Heart left ventricle (tissue), 13 donors: ENCODE data around the gene NCOA1.

Experiments
- POLR2A ChIP-seq, 2 donors: fragments of 450-650 bp; IDR thresholded peaks; one replicate each; pipeline ENCODE4 v1.6.1; 2017; ENCODE audit warnings: antibody characterized with exemption in 2 of 2, mild to moderate bottlenecking in 2 of 2, moderate library complexity in 2 of 2
- TF ChIP-seq, protein P1 (sequence below), 12 donors: fragments of 200-600 bp; sonication (generic) in 4 of 12; IDR thresholded peaks; one replicate each; pipeline versions ENCODE4 v1.5.0 to v1.8.0; 2018 to 2022; ENCODE audit warnings: antibody characterized with exemption in 12 of 12, mild to moderate bottlenecking in 5 of 12
- donor health status: ischemic (EF 13 %, LVEDD 7.1; RV severe dilation, severe dysfunction).
- donor health status: DM: no; HTN: yes; CAD: no.
- donor health status: DM: no; HTN: no; CAD: no.
- donor health status: ischemic (EF 25% LVEDD 6.9; RV normal size, moderate dysfunction).
- donor health status: ischemic (EF 25% LVEDD 5.7; RV mildly dilated, moderate dysfunction).
- donor health status: ischemic (EF 35%, LVEDD 5.7; RV mildly dilated, moderate dysfunction).
- donor health status: nonischemic (EF 11% LVEDD 7.7; RV severe dilation, severe dysfunction).
- donor health status: DM: yes; HTN: yes; CAD: no.
- donor health status: PGD.
- donor health status: ischemic (EF 29% LVEDD 5.4; RV normal size, mild dysfunction).
- donor health status: nonischemic (EF 23%, LVEDD 6.1; RV moderate dilation, normal function).

DNA sequence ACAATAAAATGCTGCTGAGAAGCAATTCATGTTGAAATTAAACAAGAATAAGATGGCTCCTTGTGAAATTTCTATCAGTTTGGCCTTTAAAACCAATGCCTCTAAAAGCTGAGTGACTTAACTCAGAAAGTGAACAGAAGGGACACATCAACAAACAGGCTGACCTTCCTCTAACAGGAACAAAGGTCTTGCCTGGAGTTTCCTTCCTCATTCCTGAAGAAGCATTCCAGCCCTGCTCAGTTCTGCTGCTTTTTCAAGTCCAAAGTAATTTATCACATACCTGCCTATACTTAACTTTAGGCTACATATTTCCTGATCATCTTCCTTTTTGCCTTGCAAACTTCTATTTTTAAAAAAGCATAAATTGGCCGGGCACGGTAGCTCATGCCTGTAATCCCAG, 288.1 kb downstream of the NCOA1 start:
- TF ChIP-seq, protein P1, sequence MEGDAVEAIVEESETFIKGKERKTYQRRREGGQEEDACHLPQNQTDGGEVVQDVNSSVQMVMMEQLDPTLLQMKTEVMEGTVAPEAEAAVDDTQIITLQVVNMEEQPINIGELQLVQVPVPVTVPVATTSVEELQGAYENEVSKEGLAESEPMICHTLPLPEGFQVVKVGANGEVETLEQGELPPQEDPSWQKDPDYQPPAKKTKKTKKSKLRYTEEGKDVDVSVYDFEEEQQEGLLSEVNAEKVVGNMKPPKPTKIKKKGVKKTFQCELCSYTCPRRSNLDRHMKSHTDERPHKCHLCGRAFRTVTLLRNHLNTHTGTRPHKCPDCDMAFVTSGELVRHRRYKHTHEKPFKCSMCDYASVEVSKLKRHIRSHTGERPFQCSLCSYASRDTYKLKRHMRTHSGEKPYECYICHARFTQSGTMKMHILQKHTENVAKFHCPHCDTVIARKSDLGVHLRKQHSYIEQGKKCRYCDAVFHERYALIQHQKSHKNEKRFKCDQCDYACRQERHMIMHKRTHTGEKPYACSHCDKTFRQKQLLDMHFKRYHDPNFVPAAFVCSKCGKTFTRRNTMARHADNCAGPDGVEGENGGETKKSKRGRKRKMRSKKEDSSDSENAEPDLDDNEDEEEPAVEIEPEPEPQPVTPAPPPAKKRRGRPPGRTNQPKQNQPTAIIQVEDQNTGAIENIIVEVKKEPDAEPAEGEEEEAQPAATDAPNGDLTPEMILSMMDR (IDR thresholded peaks at IDR 0.05): no peak
- no peak for TF ChIP-seq POLR2A (IDR thresholded peaks at IDR 0.05)
